Mammary epithelial cell (primary cell): ENCODE measurements around the gene PLAAT1.

Experiments used
- CTCF ChIP-seq, 2 donors: IDR thresholded peaks in 1 of 2; conservative IDR thresholded peaks in 1 of 2; 2 replicates each; pipeline ENCODE4 v1.5.1; 2011 to 2012; ENCODE audit warnings: inconsistent platforms in 2 of 2, low read length in 2 of 2, mild to moderate bottlenecking in 2 of 2, control low read depth in 1 of 2, low read depth in 1 of 2; ENCODE audit not compliant: insufficient read depth in 1 of 2; ENCODE audit errors: extremely low read depth in 1 of 2
- EZH2 ChIP-seq: IDR thresholded peaks from 2 replicates; pipeline ENCODE4 v1.6.1; 2012; ENCODE audit warnings: low read length, inconsistent platforms, borderline replicate concordance

GRCh38 chr3:193228206-193228605, 12.8 kb upstream of the PLAAT1 start:
- TF ChIP-seq EZH2 (no peak), CTCF (conservative IDR thresholded peaks at IDR 0.05 in 1 of 2, IDR thresholded peaks at IDR 0.05 in 1 of 2; ENCODE audit: extremely low read depth in 1 of 2, insufficient read depth in 1 of 2, low read depth in 1 of 2, low read length in 2 of 2) (no peak)
